ENCODE data around the gene MIPEP. TPM values are rescaled to one million over a fixed set of nuclear protein-coding genes. Genes with fewer than 3 reads are reported as not detected.
"Not testable (repeated sequence)": the region's sequence is repeated elsewhere in the genome, so short reads cannot be mapped to it uniquely, and the experiment has no call there.

The MIPEP gene
- polyA plus RNA-seq, 1 donor from 2014 or later = 9.1 TPM

GRCh38 chr13:23894746-23895145 lies 5.5 kb upstream of the MIPEP start:
- H3F3A ChIP-seq (ENCODE audit: insufficient read depth, low read length, poor library complexity, severe bottlenecking); H4K20me1 ChIP-seq (ENCODE audit: insufficient read depth); H3K9me2 ChIP-seq (ENCODE audit: insufficient read depth, low read length); H3K27me3 ChIP-seq (ENCODE audit: insufficient read depth, low read depth, low read length); H3K9ac ChIP-seq (ENCODE audit: low read length); H3K4me2 ChIP-seq (ENCODE audit: low read length); H3K36me3 ChIP-seq (ENCODE audit: insufficient read depth, low read length); H3K9me3 ChIP-seq (ENCODE audit: low read length); H3K79me2 ChIP-seq (replicated peaks; ENCODE audit: insufficient read depth, low read length); H3K4me3 ChIP-seq (ENCODE audit: low read length); H3K27ac ChIP-seq (ENCODE audit: low read length); H2AFZ ChIP-seq (ENCODE audit: low read depth, low read length): not testable (repeated sequence)

- not testable (repeated sequence) for H3K27ac ChIP-seq (ENCODE audit: low read length); H3K4me3 ChIP-seq (ENCODE audit: low read length); H3K9me3 ChIP-seq (ENCODE audit: low read length); H3K9me2 ChIP-seq (ENCODE audit: insufficient read depth, low read length); H2AFZ ChIP-seq (ENCODE audit: low read depth, low read length); H3K9ac ChIP-seq (ENCODE audit: low read length); H3K4me2 ChIP-seq (ENCODE audit: low read length); H4K20me1 ChIP-seq (ENCODE audit: insufficient read depth); H3F3A ChIP-seq (ENCODE audit: insufficient read depth, low read length, poor library complexity, severe bottlenecking); H3K27me3 ChIP-seq (ENCODE audit: insufficient read depth, low read depth, low read length); H3K79me2 ChIP-seq (replicated peaks; ENCODE audit: insufficient read depth, low read length); H3K36me3 ChIP-seq (ENCODE audit: insufficient read depth, low read length)
Observed at GRCh38 chr13:23893791-23894190, 4.6 kb upstream of the MIPEP start.

DNA sequence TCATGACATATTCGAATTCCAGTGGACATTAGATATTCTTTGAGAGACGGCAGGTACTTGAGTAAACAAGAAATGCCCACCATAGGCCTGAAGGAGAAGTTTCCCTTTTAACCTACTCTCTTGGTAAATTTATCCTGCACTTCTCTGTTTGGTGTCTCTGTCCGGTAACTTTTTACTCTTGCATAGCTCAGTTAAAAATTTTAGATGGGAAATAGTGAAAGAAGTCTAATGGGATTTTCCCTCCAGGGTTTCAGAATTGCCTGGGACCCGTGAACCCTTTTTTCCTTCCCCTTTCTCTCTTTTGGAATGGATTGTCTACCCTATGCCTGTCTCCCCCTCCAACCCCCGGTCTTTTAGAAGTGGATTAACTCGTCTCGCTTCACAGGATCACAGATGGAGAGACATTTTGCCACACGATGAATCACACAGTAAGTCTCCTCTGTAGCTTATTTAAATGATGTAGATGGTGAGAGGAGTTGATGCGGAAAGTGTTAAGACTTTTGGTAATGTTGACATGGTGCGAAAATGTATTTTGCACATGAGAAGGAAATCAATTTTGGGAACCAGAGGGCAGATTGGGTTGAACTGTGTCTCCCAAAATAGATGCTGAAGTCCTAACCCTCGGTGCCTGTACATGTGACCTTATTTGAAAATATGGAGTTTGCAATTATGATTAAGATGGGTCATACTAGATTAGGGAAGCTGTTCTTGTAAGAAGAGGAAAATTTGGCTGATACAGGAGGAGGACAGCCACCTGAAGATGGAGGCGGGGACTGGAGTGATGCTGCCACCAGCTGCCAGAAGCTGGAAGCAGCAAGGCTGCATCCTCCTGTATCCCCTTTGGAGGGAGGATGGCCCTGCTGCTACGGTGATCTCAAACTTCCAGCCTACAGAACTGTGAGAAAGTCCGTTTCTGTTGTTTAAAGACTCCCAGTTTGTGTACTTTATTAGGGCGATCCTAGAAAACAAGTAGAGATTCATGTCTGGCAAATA lies 711 bp upstream of the MIPEP start:
- Histone ChIP-seq H4K20me1 (ENCODE audit: insufficient read depth) (no peaks in the 10 kb centered on the region), H3K79me2 (replicated peaks; ENCODE audit: insufficient read depth, low read length) (no peaks in the 10 kb centered on the region), H3K27me3 (ENCODE audit: insufficient read depth, low read depth, low read length) (no peaks in the 10 kb centered on the region), H3K9ac (ENCODE audit: low read length) (no peak overlapping the region), H3K4me3 (ENCODE audit: low read length) (peak overlapping the region; percentile 92), H2AFZ (ENCODE audit: low read depth, low read length) (no peak overlapping the region), H3K9me3 (ENCODE audit: low read length) (no peaks in the 10 kb centered on the region), H3K9me2 (ENCODE audit: insufficient read depth, low read length) (no peaks in the 10 kb centered on the region), H3F3A (ENCODE audit: insufficient read depth, low read length, poor library complexity, severe bottlenecking) (peaks cover 6% of the 10 kb centered on the region), H3K27ac (ENCODE audit: low read length) (no peak overlapping the region), H3K4me2 (ENCODE audit: low read length) (no peak overlapping the region), H3K36me3 (ENCODE audit: insufficient read depth, low read length) (no peaks in the 10 kb centered on the region)
- TF ChIP-seq TAF1 (IDR thresholded peaks at IDR 0.05; ENCODE audit: low read depth) (no peak), EZH2 (IDR thresholded peaks at IDR 0.05; ENCODE audit: borderline replicate concordance, insufficient read depth, low read length, poor library complexity, severe bottlenecking) (no peak), RAD21 (conservative IDR thresholded peaks at IDR 0.05) (peak; percentile 26), SMC3 (conservative IDR thresholded peaks at IDR 0.05; ENCODE audit: poor library complexity) (peak; percentile 50), CTCF (IDR thresholded peaks at IDR 0.05; ENCODE audit: poor library complexity, severe bottlenecking) (peak; percentile 56), POLR2AphosphoS5 (IDR thresholded peaks at IDR 0.05) (no peak), MXI1 (conservative IDR thresholded peaks at IDR 0.05; ENCODE audit: poor library complexity, severe bottlenecking) (no peak), EP300 (conservative IDR thresholded peaks at IDR 0.05; ENCODE audit: poor library complexity, severe bottlenecking) (no peak)
- TF ChIP-seq, protein P1, sequence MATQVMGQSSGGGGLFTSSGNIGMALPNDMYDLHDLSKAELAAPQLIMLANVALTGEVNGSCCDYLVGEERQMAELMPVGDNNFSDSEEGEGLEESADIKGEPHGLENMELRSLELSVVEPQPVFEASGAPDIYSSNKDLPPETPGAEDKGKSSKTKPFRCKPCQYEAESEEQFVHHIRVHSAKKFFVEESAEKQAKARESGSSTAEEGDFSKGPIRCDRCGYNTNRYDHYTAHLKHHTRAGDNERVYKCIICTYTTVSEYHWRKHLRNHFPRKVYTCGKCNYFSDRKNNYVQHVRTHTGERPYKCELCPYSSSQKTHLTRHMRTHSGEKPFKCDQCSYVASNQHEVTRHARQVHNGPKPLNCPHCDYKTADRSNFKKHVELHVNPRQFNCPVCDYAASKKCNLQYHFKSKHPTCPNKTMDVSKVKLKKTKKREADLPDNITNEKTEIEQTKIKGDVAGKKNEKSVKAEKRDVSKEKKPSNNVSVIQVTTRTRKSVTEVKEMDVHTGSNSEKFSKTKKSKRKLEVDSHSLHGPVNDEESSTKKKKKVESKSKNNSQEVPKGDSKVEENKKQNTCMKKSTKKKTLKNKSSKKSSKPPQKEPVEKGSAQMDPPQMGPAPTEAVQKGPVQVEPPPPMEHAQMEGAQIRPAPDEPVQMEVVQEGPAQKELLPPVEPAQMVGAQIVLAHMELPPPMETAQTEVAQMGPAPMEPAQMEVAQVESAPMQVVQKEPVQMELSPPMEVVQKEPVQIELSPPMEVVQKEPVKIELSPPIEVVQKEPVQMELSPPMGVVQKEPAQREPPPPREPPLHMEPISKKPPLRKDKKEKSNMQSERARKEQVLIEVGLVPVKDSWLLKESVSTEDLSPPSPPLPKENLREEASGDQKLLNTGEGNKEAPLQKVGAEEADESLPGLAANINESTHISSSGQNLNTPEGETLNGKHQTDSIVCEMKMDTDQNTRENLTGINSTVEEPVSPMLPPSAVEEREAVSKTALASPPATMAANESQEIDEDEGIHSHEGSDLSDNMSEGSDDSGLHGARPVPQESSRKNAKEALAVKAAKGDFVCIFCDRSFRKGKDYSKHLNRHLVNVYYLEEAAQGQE (IDR thresholded peaks at IDR 0.05; ENCODE audit: borderline replicate concordance) = no peak

DNA sequence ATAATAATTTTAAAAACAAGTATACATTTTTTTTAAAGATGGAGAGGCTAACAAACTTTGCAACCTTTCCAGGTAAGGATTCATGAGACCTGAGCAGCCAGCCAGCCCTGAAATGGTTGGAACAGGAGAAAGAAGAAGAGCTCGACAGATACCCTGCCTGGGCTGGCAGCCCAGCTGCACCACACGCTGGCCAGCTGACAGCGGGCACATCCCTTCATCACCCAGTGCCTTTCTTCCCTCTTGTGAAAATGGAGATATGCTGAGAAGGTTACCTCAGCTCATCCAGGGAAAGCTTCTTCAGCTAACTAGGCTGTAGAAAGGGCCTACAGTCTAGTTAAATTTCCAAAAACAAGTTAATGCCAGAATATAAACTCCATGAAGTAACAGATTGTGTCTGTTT lies 4.8 kb downstream of the MIPEP start:
- not testable (repeated sequence) for H3K9ac ChIP-seq (ENCODE audit: low read length); H2AFZ ChIP-seq (ENCODE audit: low read depth, low read length); H3K4me3 ChIP-seq (ENCODE audit: low read length); H3F3A ChIP-seq (ENCODE audit: insufficient read depth, low read length, poor library complexity, severe bottlenecking); H3K36me3 ChIP-seq (ENCODE audit: insufficient read depth, low read length); H3K9me3 ChIP-seq (ENCODE audit: low read length); H3K9me2 ChIP-seq (ENCODE audit: insufficient read depth, low read length); H3K27me3 ChIP-seq (ENCODE audit: insufficient read depth, low read depth, low read length); H3K4me2 ChIP-seq (ENCODE audit: low read length); H3K79me2 ChIP-seq (replicated peaks; ENCODE audit: insufficient read depth, low read length); H3K27ac ChIP-seq (ENCODE audit: low read length); H4K20me1 ChIP-seq (ENCODE audit: insufficient read depth)

Measured in neural cell (in vitro differentiated cells).